Neuronal stem cell (in vitro differentiated cells): ENCODE results near the gene PLD4.

Experiments
- DNase-seq: peaks from one replicate; pipeline ENCODE4 v3.0.0-alpha.2; 2013; ENCODE audit warnings: low spot score
- H2AFZ ChIP-seq: one replicate; pipeline ENCODE4 v1.6.1; 2013; ENCODE audit warnings: mild to moderate bottlenecking, low read length, inconsistent platforms
- H2AK5ac ChIP-seq: 2 replicates; pipeline ENCODE4 v1.6.1; 2013; ENCODE audit warnings: low read depth, mild to moderate bottlenecking, inconsistent platforms, low read length, moderate library complexity, mixed read lengths
- H2BK120ac ChIP-seq: 2 replicates; pipeline ENCODE4 v1.6.1; 2013; ENCODE audit warnings: low read depth, mild to moderate bottlenecking, inconsistent platforms, low read length, moderate library complexity, mixed read lengths
- H2BK12ac ChIP-seq: one replicate; pipeline ENCODE4 v1.6.1; 2013; ENCODE audit warnings: low read length, inconsistent platforms
- H2BK15ac ChIP-seq: 2 replicates; pipeline ENCODE4 v1.6.1; 2013; ENCODE audit warnings: mild to moderate bottlenecking, low read length, inconsistent platforms, mixed read lengths
- H2BK5ac ChIP-seq: one replicate; pipeline ENCODE4 v1.6.1; 2013; ENCODE audit warnings: inconsistent platforms, mild to moderate bottlenecking, low read length, moderate library complexity
- H3K14ac ChIP-seq: one replicate; pipeline ENCODE4 v1.6.1; 2013; ENCODE audit warnings: low read length, inconsistent platforms
- H3K18ac ChIP-seq: 2 replicates; pipeline ENCODE4 v1.6.1; 2013; ENCODE audit warnings: low read length, inconsistent platforms
- H3K23ac ChIP-seq: 2 replicates; pipeline ENCODE4 v1.6.1; 2013; ENCODE audit warnings: low read depth, mild to moderate bottlenecking, mixed read lengths, low read length, inconsistent platforms; ENCODE audit not compliant: poor library complexity
- H3K27ac ChIP-seq: replicated peaks from 3 replicates; pipeline ENCODE4 v1.5.1; 2013; ENCODE audit warnings: low read length, inconsistent platforms
- H3K27me3 ChIP-seq, 3 experiments: 2 replicates each; pipeline ENCODE4 v1.6.1; 2013; ENCODE audit warnings: low read length in 3 of 3, mild to moderate bottlenecking in 2 of 3, inconsistent platforms in 1 of 3, low read depth in 1 of 3, mixed read lengths in 1 of 3, moderate library complexity in 1 of 3; ENCODE audit not compliant: control insufficient read depth in 3 of 3, insufficient read depth in 3 of 3
- H3K36me3 ChIP-seq, 2 donors: replicated peaks in 1 of 2; 2 replicates each; pipeline ENCODE4 v1.6.1; 2013; ENCODE audit warnings: low read length in 2 of 2; ENCODE audit not compliant: control insufficient read depth in 2 of 2, insufficient read depth in 2 of 2
- H3K4ac ChIP-seq: 2 replicates; pipeline ENCODE4 v1.6.1; 2013; ENCODE audit warnings: inconsistent platforms, mild to moderate bottlenecking, low read length, moderate library complexity
- H3K4me1 ChIP-seq, 2 donors: 1 replicate in 1 of 2; 2 replicates in 1 of 2; pipeline ENCODE4 v1.6.1; 2013; ENCODE audit warnings: low read length in 2 of 2, low read depth in 1 of 2; ENCODE audit not compliant: control insufficient read depth in 2 of 2, insufficient read depth in 1 of 2
- H3K4me2 ChIP-seq: one replicate; pipeline ENCODE4 v1.6.1; 2013; ENCODE audit warnings: mild to moderate bottlenecking, low read length, inconsistent platforms; ENCODE audit not compliant: insufficient read depth, poor library complexity, severe bottlenecking
- H3K4me3 ChIP-seq, 2 donors: 2 replicates each; pipeline ENCODE4 v1.5.1; 2013; ENCODE audit warnings: low read length in 2 of 2, mild to moderate bottlenecking in 2 of 2, inconsistent platforms in 1 of 2, moderate library complexity in 1 of 2
- H3K79me1 ChIP-seq: one replicate; pipeline ENCODE4 v1.6.1; 2013; ENCODE audit warnings: low read depth, mild to moderate bottlenecking, inconsistent platforms, low read length, moderate library complexity
- H3K9ac ChIP-seq: one replicate; pipeline ENCODE4 v1.6.1; 2013; ENCODE audit warnings: mild to moderate bottlenecking, low read depth, low read length, inconsistent platforms; ENCODE audit not compliant: poor library complexity
- H3K9me3 ChIP-seq, 2 donors: replicated peaks in 1 of 2; 2 replicates each; pipeline versions ENCODE3 to v1.6.1; 2013; ENCODE audit warnings: low read length in 2 of 2, mild to moderate bottlenecking in 2 of 2, inconsistent platforms in 1 of 2, low read depth in 1 of 2, mixed read lengths in 1 of 2, moderate library complexity in 1 of 2; ENCODE audit not compliant: control insufficient read depth in 2 of 2, insufficient read depth in 1 of 2
- H4K8ac ChIP-seq: one replicate; pipeline ENCODE4 v1.6.1; 2013; ENCODE audit warnings: low read depth, mild to moderate bottlenecking, inconsistent platforms, low read length, moderate library complexity
- H4K91ac ChIP-seq: one replicate; pipeline ENCODE4 v1.6.1; 2013; ENCODE audit warnings: low read length, low read depth, mild to moderate bottlenecking, inconsistent platforms; ENCODE audit not compliant: poor library complexity
- WGBS, 2 donors: extraction: QIAGEN DNeasy Blood & Tissue Kit; methylation state at CpG; one replicate each; pipeline ENCODE4 v1.1.7; 2013; ENCODE audit warnings: missing lambda C conversion rate in 2 of 2, mixed read lengths in 1 of 2; ENCODE audit not compliant: insufficient read length in 2 of 2, insufficient replicate concordance in 1 of 2; ENCODE audit errors: extremely low coverage in 2 of 2; 5-methylcytosine and 5-hydroxymethylcytosine counted together

The PLD4 gene

DNA sequence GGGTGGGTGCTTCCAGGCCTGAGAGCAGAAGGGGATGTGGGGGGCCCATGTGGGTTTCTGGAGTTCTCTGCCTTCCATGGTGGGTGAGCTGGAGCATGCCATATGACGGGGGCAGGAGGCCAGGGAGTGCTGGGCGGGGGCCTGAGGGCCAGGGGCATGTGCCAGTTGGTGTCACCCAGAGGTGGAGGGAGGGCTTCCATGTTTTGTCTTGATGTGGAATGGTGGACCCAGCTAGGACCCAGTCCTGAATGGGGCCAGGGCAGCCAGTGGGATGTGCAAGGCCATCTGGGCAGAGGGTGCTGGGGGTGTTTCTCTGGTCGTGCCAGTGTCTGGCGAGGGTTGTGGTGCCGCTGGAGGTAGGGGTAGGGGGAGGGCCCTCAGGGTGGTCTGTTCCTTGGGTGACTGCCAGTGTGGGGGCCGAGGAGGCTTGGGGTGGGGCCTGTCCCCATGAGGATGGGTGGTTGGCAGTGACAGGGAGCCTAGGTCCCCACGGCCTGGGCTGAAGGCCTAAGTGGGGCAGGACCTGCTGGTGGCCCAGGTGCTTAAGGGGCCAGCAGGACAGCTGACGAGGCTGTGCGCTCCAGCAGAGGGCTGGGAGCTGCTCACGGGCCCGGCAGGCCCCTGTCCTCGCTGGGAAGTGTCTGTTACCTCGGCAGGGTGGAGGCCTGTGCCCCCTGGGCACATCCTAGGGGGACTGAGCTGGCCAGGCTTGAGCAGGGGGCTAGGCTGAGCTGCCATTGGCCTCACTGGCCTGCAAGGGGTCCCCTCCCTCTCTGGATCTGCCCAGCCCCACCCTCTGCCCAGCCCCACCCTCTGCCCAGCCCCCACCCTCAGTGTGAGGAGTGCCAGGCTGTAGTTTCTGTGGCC, 32.8 kb upstream of the PLD4 start:
- Histone ChIP-seq H2BK12ac (peak overlapping the region; percentile 41), H3K4ac (no peak overlapping the region), H3K4me3 (no peak overlapping the region), H3K27ac (no peak overlapping the region), H3K79me1 (peaks cover 7% of the 10 kb centered on the region), H3K36me3 (peaks cover 2 to 6% of the 10 kb centered on the region in 2 donors), H3K4me1 (peaks cover 4 to 6% of the 10 kb centered on the region in 2 donors), H4K91ac (no peak overlapping the region), H4K8ac (no peak overlapping the region), H2AFZ (no peak overlapping the region), H2BK15ac (peak overlapping the region; percentile 17), H3K18ac (peak overlapping the region; percentile 57), H3K27me3 (no peaks in the 10 kb centered on the region), H2BK120ac (no peak overlapping the region), H3K9me3 (no peaks in the 10 kb centered on the region), H2AK5ac (peak overlapping the region; percentile 56), H3K4me2 (no peak overlapping the region), H3K14ac (peak overlapping the region; percentile 94), H3K23ac (no peak overlapping the region), H3K9ac (no peak overlapping the region), H2BK5ac (peak overlapping the region; percentile 75)
- WGBS, 2 donors = no CpG with 5 or more reads among the region's 13 CpGs
- DNase-seq = no peak

GRCh38 chr14:104892531-104893434, 31.9 kb upstream of the PLD4 start:
- Histone ChIP-seq H2BK15ac (no peak overlapping the region), H2BK5ac (no peak overlapping the region), H3K9ac (peak overlapping the region; percentile 12), H2AFZ (no peak overlapping the region), H3K14ac (peak overlapping the region; percentile 56), H3K18ac (peak overlapping the region; percentile 19), H3K4me1 (peaks cover 4 to 6% of the 10 kb centered on the region in 2 donors), H3K36me3 (no peaks in the 10 kb centered on the region), H2AK5ac (peak overlapping the region; percentile 7), H3K4ac (no peak overlapping the region), H3K4me2 (no peak overlapping the region), H3K79me1 (peaks cover 3% of the 10 kb centered on the region), H3K9me3 (no peaks in the 10 kb centered on the region), H4K91ac (no peak overlapping the region), H3K23ac (peak overlapping the region; percentile 60), H2BK120ac (no peak overlapping the region), H3K27me3 (no peaks in the 10 kb centered on the region), H4K8ac (no peak overlapping the region), H3K27ac (no peak overlapping the region), H3K4me3 (no peak overlapping the region), H2BK12ac (no peak overlapping the region)
- no CpG with 5 or more reads among the region's 31 CpGs for WGBS, 2 donors
- DNase-seq = no peak

- H3K18ac ChIP-seq = peak overlapping the region; percentile 19
- WGBS, 2 donors = no CpG with 5 or more reads among the region's 39 CpGs
- H2AK5ac ChIP-seq = no peak overlapping the region
- no peak overlapping the region for H3K9ac ChIP-seq
- no peak overlapping the region for H4K91ac ChIP-seq
- H2BK5ac ChIP-seq = no peak overlapping the region
- H2BK12ac ChIP-seq = no peak overlapping the region
- H2BK15ac ChIP-seq = no peak overlapping the region
- no peak overlapping the region for H3K4ac ChIP-seq
- H3K27ac ChIP-seq = no peak overlapping the region
- peak overlapping the region; percentile 47 for H3K23ac ChIP-seq
- DNase-seq = no peak
- H3K14ac ChIP-seq = no peak overlapping the region
- H2AFZ ChIP-seq = no peak overlapping the region
- no peak overlapping the region for H3K4me3 ChIP-seq
- H3K4me1 ChIP-seq = peaks cover 4 to 6% of the 10 kb centered on the region in 2 donors
- no peak overlapping the region for H2BK120ac ChIP-seq
- H3K4me2 ChIP-seq = no peak overlapping the region
- no peaks in the 10 kb centered on the region for H3K79me1 ChIP-seq
- H3K9me3 ChIP-seq = no peaks in the 10 kb centered on the region
- H3K36me3 ChIP-seq = no peaks in the 10 kb centered on the region
- peaks cover 0 to under 1% (median 0%) of the 10 kb centered on the region in 3 experiments for H3K27me3 ChIP-seq
- no peak overlapping the region for H4K8ac ChIP-seq
Observed at GRCh38 chr14:104893435-104894207, 31.1 kb upstream of the PLD4 start.
